Gastrocnemius medialis (tissue), 4 donors: ENCODE results near the gene TCEA2. TPM values are rescaled to one million over a fixed set of nuclear protein-coding genes. Genes with fewer than 3 reads are reported as not detected.
"Not testable (repeated sequence)": the region's sequence is repeated elsewhere in the genome, so short reads cannot be mapped to it uniquely, and the experiment has no call there.

Source experiments
- ATAC-seq, 2 donors: fragments of 150-250 bp; one replicate each; pipeline ENCODE4 v1.9.1; 2016
- DNase-seq, 2 donors: peaks; one replicate each; pipeline ENCODE4 v3.0.0-alpha.2; 2019
- H3K27ac ChIP-seq, 4 donors: fragments of 200-600 bp; sonication (generic); 1 replicate in 1 of 4; 2 replicates in 3 of 4; pipeline ENCODE4 v1.5.1; 2016 to 2018; ENCODE audit warnings: mild to moderate bottlenecking in 2 of 4, moderate library complexity in 1 of 4
- H3K27me3 ChIP-seq, 3 donors: fragments of 200-600 bp; sonication (generic) in 2 of 3; 1 replicate in 1 of 3; 2 replicates in 2 of 3; pipeline versions ENCODE4 v1.5.1 to v1.6.0; 2016 to 2019; ENCODE audit warnings: mild to moderate bottlenecking in 1 of 3, moderate library complexity in 1 of 3
- H3K36me3 ChIP-seq, 2 donors: fragments of 200-600 bp; sonication (generic) in 1 of 2; one replicate each; pipeline ENCODE4 v1.5.1; 2017 to 2018
- H3K4me1 ChIP-seq, 2 donors: fragments of 200-600 bp; sonication (generic) in 1 of 2; one replicate each; pipeline ENCODE4 v1.5.1; 2016 to 2017; ENCODE audit warnings: mild to moderate bottlenecking in 2 of 2
- H3K4me3 ChIP-seq, 4 donors: fragments of 200-600 bp; sonication (generic) in 3 of 4; 1 replicate in 1 of 4; 2 replicates in 3 of 4; pipeline ENCODE4 v1.5.1; 2016 to 2019; ENCODE audit warnings: mild to moderate bottlenecking in 2 of 4
- H3K9me3 ChIP-seq, 3 donors: fragments of 200-600 bp; sonication (generic) in 2 of 3; 1 replicate in 1 of 3; 2 replicates in 2 of 3; pipeline ENCODE4 v1.5.1; 2016 to 2019
- CTCF ChIP-seq, 5 experiments: fragments of 450-650 bp in 3 of 5; fragments of 200-600 bp in 2 of 5; sonication (generic) in 2 of 5; IDR thresholded peaks in 4 of 5; conservative IDR thresholded peaks in 1 of 5; 1 replicate in 4 of 5; 2 replicates in 1 of 5; pipeline ENCODE4 v1.5.1; 2016 to 2019; ENCODE audit warnings: antibody characterized with exemption in 5 of 5, mild to moderate bottlenecking in 3 of 5, moderate library complexity in 3 of 5
- POLR2A ChIP-seq, 2 donors: fragments of 450-650 bp; IDR thresholded peaks; one replicate each; pipeline ENCODE4 v1.6.1; 2017; ENCODE audit warnings: antibody characterized with exemption in 2 of 2, mild to moderate bottlenecking in 2 of 2, moderate library complexity in 2 of 2
- in situ Hi-C, 4 donors: fragments of 200-750 bp; cut with MboI; loops; one replicate each; pipeline versions ENCODE4 v1.15.0 to v1.8.0; 2017; ENCODE audit warnings: low sequenced_read_pairs in 4 of 4
- intact Hi-C: fragments of 100-400 bp; cut with DNase I; formaldehyde crosslinking; loops from one replicate; pipeline ENCODE4 v1.15.1; 2023; ENCODE audit warnings: low total_unique reads
- total RNA-seq, 4 donors: library from RNA; depleted of rRNA; stranded (reverse); fragments of >200 nt; gene quantifications; one replicate each; pipeline versions ENCODE4 v1.1.0 to v1.2.3, GENCODE V29; 2016

The TCEA2 gene
- total RNA-seq, 4 donors from 2014 or later, result 8.4 to 21.0 (median 8.8) TPM

GRCh38 chr20:64084685-64085152 is 21.7 kb downstream of the TCEA2 start:
- in situ Hi-C loops, result no loop called here
- no peak for ATAC-seq
- DNase-seq, result no peak
- Histone ChIP-seq H3K4me1 (peaks cover 3 to 4% of the 10 kb centered on the region in 2 donors), H3K4me3 (no peak overlapping the region), H3K36me3 (no peaks in the 10 kb centered on the region), H3K27me3 (peaks cover 23 to 39% (median 31%) of the 10 kb centered on the region in 3 donors), H3K27ac (no peak overlapping the region), H3K9me3 (no peaks in the 10 kb centered on the region)
- intact Hi-C loops, result no loop called here
- no peak for TF ChIP-seq CTCF (IDR thresholded peaks at IDR 0.05 in 4 of 5, conservative IDR thresholded peaks at IDR 0.05 in 1 of 5)

- H3K36me3 ChIP-seq, result no peaks in the 10 kb centered on the region
- H3K27me3 ChIP-seq, result peaks cover 23 to 39% (median 31%) of the 10 kb centered on the region in 3 donors
- no peaks in the 10 kb centered on the region for H3K9me3 ChIP-seq
- H3K4me1 ChIP-seq, result peaks cover 3 to 4% of the 10 kb centered on the region in 2 donors
- TF ChIP-seq POLR2A (IDR thresholded peaks at IDR 0.05) (no peak), CTCF (IDR thresholded peaks at IDR 0.05 in 4 of 5, conservative IDR thresholded peaks at IDR 0.05 in 1 of 5) (no peak)
- ATAC-seq (no peak), DNase-seq (no peak)
- H3K4me3 ChIP-seq, result no peak overlapping the region
- H3K27ac ChIP-seq, result no peak overlapping the region
- in situ Hi-C loops (no loop called here), intact Hi-C loops (no loop called here)
Measured at GRCh38 chr20:64086801-64087200, 23.8 kb downstream of the TCEA2 start.

- ATAC-seq, H3K4me3 ChIP-seq, H3K27ac ChIP-seq, intact Hi-C loops, DNase-seq, H3K4me1 ChIP-seq, H3K9me3 ChIP-seq, in situ Hi-C loops, H3K36me3 ChIP-seq: not testable (repeated sequence)
- H3K27me3 ChIP-seq, result peaks cover 23 to 39% (median 31%) of the 10 kb centered on the region in 3 donors
Measured at GRCh38 chr20:64087226-64087825, 24.3 kb downstream of the TCEA2 start.

- H3K4me1 ChIP-seq, H3K4me3 ChIP-seq, in situ Hi-C loops, H3K9me3 ChIP-seq, ATAC-seq, DNase-seq, intact Hi-C loops, H3K36me3 ChIP-seq, H3K27ac ChIP-seq: not testable (repeated sequence)
- H3K27me3 ChIP-seq, result peaks cover 23 to 35% (median 26%) of the 10 kb centered on the region in 3 donors
Measured at GRCh38 chr20:64088586-64088985, 25.6 kb downstream of the TCEA2 start.

GRCh38 chr20:64090165-64090564 is 27.2 kb downstream of the TCEA2 start:
- H3K27me3 ChIP-seq, result peaks cover 12 to 21% (median 14%) of the 10 kb centered on the region in 3 donors
- no peak overlapping the region for H3K4me3 ChIP-seq
- H3K4me1 ChIP-seq, result no peaks in the 10 kb centered on the region
- no peaks in the 10 kb centered on the region for H3K36me3 ChIP-seq
- DNase-seq (no peak), ATAC-seq (no peak)
- H3K9me3 ChIP-seq, result no peaks in the 10 kb centered on the region
- no peak overlapping the region for H3K27ac ChIP-seq
- TF ChIP-seq POLR2A (IDR thresholded peaks at IDR 0.05) (no peak), CTCF (IDR thresholded peaks at IDR 0.05 in 4 of 5, conservative IDR thresholded peaks at IDR 0.05 in 1 of 5) (no peak)
- intact Hi-C loops, result loop anchor here (10.0 kb wide), 1 partner anchor 1105 kb away; no protein-coding TSS in a partner anchor
- in situ Hi-C loops, result no loop called here
